ENCODE data around the gene SFT2D3. TPM values are rescaled to one million over a fixed set of nuclear protein-coding genes. Genes with fewer than 3 reads are reported as not detected.

The SFT2D3 gene
- total and polyA plus RNA-seq, 2 of the 13 experiments (the other 11 are each of a cell fraction or from before 2014, with no cell fraction given), result 8.3 to 9.4 TPM

GRCh38 chr2:127702395-127703009 lies 1.2 kb downstream of the SFT2D3 start:
- FAIRE-seq (no peak), DNase-seq (ENCODE audit: low spot score) (no peak), ATAC-seq (no peak)
- no peaks in the 10 kb centered on the region for H3K9me3 ChIP-seq (ENCODE audit: low read length)
- no peak overlapping the region for H2AFZ ChIP-seq (ENCODE audit: low read length)
- peaks cover 6 to 10% of the 10 kb centered on the region in 2 experiments for H3K36me3 ChIP-seq (replicated peaks in 1 of 2; ENCODE audit: control insufficient read depth in 1 of 2, insufficient read depth in 2 of 2, low read length in 2 of 2)
- H3K27ac ChIP-seq (ENCODE audit: extremely low read length, insufficient read depth, low read length), result peak overlapping the region; percentile 93
- H3K4me2 ChIP-seq (ENCODE audit: low read depth, low read length), result peak overlapping the region; percentile 97
- in situ Hi-C loops (cut with HindIII; ENCODE audit: extremely low pct_ligation_motif_present, low pct_unique_long_range_greater_than_20kb) (no loop called here), intact Hi-C loops (cut with micrococcal nuclease; ENCODE audit: unreplicated experiment) (loop anchor here (2.0 kb wide), 1 partner anchor 108 kb away; the partner anchor contains the start of gene WDR33)
- WGBS (ENCODE audit: low lambda C conversion rate), result 67% methylated on average over 19 of the region's 19 CpGs
- H3K27me3 ChIP-seq (ENCODE audit: control insufficient read depth in 1 of 2, insufficient read depth in 2 of 2, low read length in 2 of 2), result no peaks in the 10 kb centered on the region
- peaks cover 14% of the 10 kb centered on the region for H3K79me2 ChIP-seq (ENCODE audit: insufficient read depth, low read length)
- ChIA-PET CTCF (ENCODE audit: low intra/inter-chr PET ratio, low total read pairs) (no interaction called here), POLR2A (interaction anchor here (0.6 to 1.8 kb wide), 14 partner anchors 22 to 383 kb away, joined by 3 to 15 read pairs (median 3); partner anchors contain the start of genes IWS1 and WDR33)
- TSS peak; percentile 77 for BruUV-seq (replicated peaks)
- H3K9ac ChIP-seq (ENCODE audit: insufficient read depth, low read depth, low read length), result peak overlapping the region; percentile 93
- peak overlapping the region; percentile 75 to 92 (median 79) for H3K4me3 ChIP-seq (replicated peaks in 1 of 3; ENCODE audit: insufficient read depth in 1 of 3, low read depth in 2 of 3, low read length in 3 of 3)
- 0 out of 2 replicates have a peak, but pooled peaks cover 2% of the 10 kb centered on the region for H4K20me1 ChIP-seq (ENCODE audit: insufficient read depth, low read length)
- peaks cover 25% of the 10 kb centered on the region for H3K4me1 ChIP-seq (ENCODE audit: insufficient read depth, low read length)
- TF ChIP-seq ZNF747 (CRISPR knock-in tag; IDR thresholded peaks at IDR 0.05; ENCODE audit: borderline replicate concordance) (0 out of 2 replicates have a peak, but pooled peaks have one; percentile 9), THAP8 (CRISPR knock-in tag; IDR thresholded peaks at IDR 0.05; ENCODE audit: borderline replicate concordance) (no peak), ZEB1 (IDR thresholded peaks at IDR 0.05; ENCODE audit: insufficient replicate concordance, low read depth) (peak; percentile 19), ZNF263 (CRISPR knock-in tag; IDR thresholded peaks at IDR 0.05) (no peak), CBX1 (IDR thresholded peaks at IDR 0.05; ENCODE audit: low read depth) (no peak), ZNF383 (CRISPR knock-in tag; IDR thresholded peaks at IDR 0.05; ENCODE audit: borderline replicate concordance) (0 out of 2 replicates have a peak, but pooled peaks have one; percentile 37), KMT2A (CRISPR knock-in tag; IDR thresholded peaks at IDR 0.05) (no peak), MTERF4 (CRISPR knock-in tag; IDR thresholded peaks at IDR 0.05) (no peak), HDAC1 (CRISPR knock-in tag; IDR thresholded peaks at IDR 0.05) (peak; percentile 8; the same call in 1 of the 2 replicates), ZNF629 (CRISPR knock-in tag; conservative IDR thresholded peaks at IDR 0.05) (no peak), TBP (CRISPR knock-in tag; IDR thresholded peaks at IDR 0.05) (no peak), ZNF20 (CRISPR knock-in tag; IDR thresholded peaks at IDR 0.05) (no peak), ZNF740 (CRISPR knock-in tag; IDR thresholded peaks at IDR 0.05) (0 out of 2 replicates have a peak, but pooled peaks have one; percentile 8), BHLHE40 (IDR thresholded peaks at IDR 0.05; ENCODE audit: low read length) (no peak), ZNF335 (CRISPR knock-in tag; IDR thresholded peaks at IDR 0.05) (0 out of 2 replicates have a peak, but pooled peaks have one; percentile 13), ZNF589 (CRISPR knock-in tag; conservative IDR thresholded peaks at IDR 0.05) (0 out of 2 replicates have a peak, but pooled peaks have one; percentile 14), BCL6 (CRISPR knock-in tag; IDR thresholded peaks at IDR 0.05) (0 out of 2 replicates have a peak, but pooled peaks have one; percentile 7), NCOR1 (IDR thresholded peaks at IDR 0.05; ENCODE audit: borderline replicate concordance, low read length) (no peak), PHB2 (IDR thresholded peaks at IDR 0.05; ENCODE audit: partially characterized antibody) (no peak)
- TF ChIP-seq, protein P1, sequence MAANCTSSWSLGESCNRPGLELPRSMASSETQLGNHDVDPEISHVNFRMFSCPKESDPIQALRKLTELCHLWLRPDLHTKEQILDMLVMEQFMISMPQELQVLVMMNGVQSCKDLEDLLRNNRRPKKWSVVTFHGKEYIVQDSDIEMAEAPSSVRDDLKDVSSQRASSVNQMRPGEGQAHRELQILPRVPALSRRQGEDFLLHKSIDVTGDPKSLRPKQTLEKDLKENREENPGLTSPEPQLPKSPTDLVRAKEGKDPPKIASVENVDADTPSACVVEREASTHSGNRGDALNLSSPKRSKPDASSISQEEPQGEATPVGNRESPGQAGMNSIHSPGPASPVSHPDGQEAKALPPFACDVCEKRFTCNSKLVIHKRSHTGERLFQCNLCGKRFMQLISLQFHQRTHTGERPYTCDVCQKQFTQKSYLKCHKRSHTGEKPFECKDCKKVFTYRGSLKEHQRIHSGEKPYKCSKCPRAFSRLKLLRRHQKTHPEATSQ (CRISPR knock-in tag; IDR thresholded peaks at IDR 0.05; ENCODE audit: borderline replicate concordance), result no peak
- TF ChIP-seq, protein P2, sequence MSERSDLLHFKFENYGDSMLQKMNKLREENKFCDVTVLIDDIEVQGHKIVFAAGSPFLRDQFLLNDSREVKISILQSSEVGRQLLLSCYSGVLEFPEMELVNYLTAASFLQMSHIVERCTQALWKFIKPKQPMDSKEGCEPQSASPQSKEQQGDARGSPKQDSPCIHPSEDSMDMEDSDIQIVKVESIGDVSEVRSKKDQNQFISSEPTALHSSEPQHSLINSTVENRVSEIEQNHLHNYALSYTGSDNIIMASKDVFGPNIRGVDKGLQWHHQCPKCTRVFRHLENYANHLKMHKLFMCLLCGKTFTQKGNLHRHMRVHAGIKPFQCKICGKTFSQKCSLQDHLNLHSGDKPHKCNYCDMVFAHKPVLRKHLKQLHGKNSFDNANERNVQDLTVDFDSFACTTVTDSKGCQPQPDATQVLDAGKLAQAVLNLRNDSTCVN (CRISPR knock-in tag; IDR thresholded peaks at IDR 0.05; ENCODE audit: borderline replicate concordance), result no peak

Data from HepG2 (cell line).